GM18870 (cell line): ENCODE measurements around the gene IGSF5.
"Not testable (repeated sequence)": the region's sequence is repeated elsewhere in the genome, so short reads cannot be mapped to it uniquely, and the experiment has no call there.

Source experiments
- ATAC-seq: cut with Tn5 transposase; IDR thresholded peaks from one replicate; pipeline ENCODE4 v1.9.1; 2021; ENCODE audit warnings: moderate library complexity; ENCODE audit not compliant: unreplicated experiment

Gene IGSF5

GRCh38 chr21:39737376-39738000 lies 7.5 kb upstream of the IGSF5 start:
- no peak for ATAC-seq

- no peak for ATAC-seq
These were observed 6.4 kb upstream of the IGSF5 start for GRCh38 chr21:39738566-39738965.

GRCh38 chr21:39739531-39739930 lies 5.5 kb upstream of the IGSF5 start:
- ATAC-seq, result not testable (repeated sequence)

GRCh38 chr21:39742561-39742960 lies 2.4 kb upstream of the IGSF5 start:
- ATAC-seq, result not testable (repeated sequence)

GRCh38 chr21:39745332-39745731 lies 349 bp downstream of the IGSF5 start:
- ATAC-seq, result not testable (repeated sequence)

GRCh38 chr21:39750670-39751069 lies 5.7 kb downstream of the IGSF5 start:
- ATAC-seq, result no peak

GRCh38 chr21:39754811-39755210 lies 9.8 kb downstream of the IGSF5 start:
- ATAC-seq, result no peak

GRCh38 chr21:39756285-39756684 lies 11.3 kb downstream of the IGSF5 start:
- no peak for ATAC-seq

GRCh38 chr21:39763272-39763970 lies 18.4 kb downstream of the IGSF5 start:
- ATAC-seq, result no peak

GRCh38 chr21:39774227-39774626 lies 29.2 kb downstream of the IGSF5 start:
- ATAC-seq, result no peak

GRCh38 chr21:39775816-39776215 lies 30.8 kb downstream of the IGSF5 start:
- no peak for ATAC-seq

- ATAC-seq, result no peak
These were observed 31.6 kb downstream of the IGSF5 start for GRCh38 chr21:39776589-39776988.

GRCh38 chr21:39781331-39781730 lies 36.3 kb downstream of the IGSF5 start:
- ATAC-seq, result no peak

GRCh38 chr21:39788383-39788782 lies 43.4 kb downstream of the IGSF5 start:
- ATAC-seq, result no peak

GRCh38 chr21:39796466-39796865 lies 51.5 kb downstream of the IGSF5 start:
- ATAC-seq, result no peak

GRCh38 chr21:39799178-39799577 lies 54.2 kb downstream of the IGSF5 start:
- no peak for ATAC-seq

GRCh38 chr21:39800311-39800710 lies 55.3 kb downstream of the IGSF5 start:
- no peak for ATAC-seq

- ATAC-seq, result no peak
These were observed 57.2 kb downstream of the IGSF5 start for GRCh38 chr21:39802217-39802616.

GRCh38 chr21:39803393-39803792 lies 58.4 kb downstream of the IGSF5 start:
- ATAC-seq, result no peak

GRCh38 chr21:39804240-39804639 lies 59.3 kb downstream of the IGSF5 start:
- no peak for ATAC-seq

GRCh38 chr21:39805983-39806382 lies 61.0 kb downstream of the IGSF5 start:
- ATAC-seq, result no peak

GRCh38 chr21:39807738-39808137 lies 62.8 kb downstream of the IGSF5 start:
- no peak for ATAC-seq

- ATAC-seq, result no peak
These were observed 65.0 kb downstream of the IGSF5 start for GRCh38 chr21:39809936-39810335.
